GM12878 (cell line): ENCODE measurements around the gene ELOVL5.

Experiments used
- EP300 ChIP-seq, 2 experiments: fragments of 150-350 bp in 1 of 2; IDR thresholded peaks; 2 replicates each; pipeline ENCODE4 v1.6.1; 2011 to 2012; ENCODE audit warnings: low read depth in 2 of 2, low read length in 2 of 2, borderline replicate concordance in 1 of 2, improper control_type of control experiment in 1 of 2, inconsistent platforms in 1 of 2; ENCODE audit not compliant: control insufficient read depth in 1 of 2
- EZH2 ChIP-seq: IDR thresholded peaks from 2 replicates; pipeline ENCODE4 v1.6.1; 2012; ENCODE audit warnings: low read depth, mild to moderate bottlenecking, control low read depth, inconsistent platforms, low read length, borderline replicate concordance; ENCODE audit not compliant: control insufficient read depth
- MTA2 ChIP-seq: fragments of 450-650 bp; IDR thresholded peaks from 2 replicates; pipeline ENCODE4 v1.6.1; 2016; ENCODE audit warnings: low read depth, mild to moderate bottlenecking, moderate library complexity
- SRF ChIP-seq, 2 experiments: IDR thresholded peaks; 2 replicates each; pipeline ENCODE4 v1.6.1; 2011; ENCODE audit warnings: low read depth in 2 of 2, low read length in 2 of 2, mild to moderate bottlenecking in 1 of 2, moderate library complexity in 1 of 2
- TF ChIP-seq, protein P1 (sequence below): IDR thresholded peaks from 2 replicates; pipeline ENCODE4 v1.6.1; 2012; ENCODE audit warnings: low read depth, low read length, improper control_type of control experiment
- TF ChIP-seq, protein P2 (sequence below), 3 experiments: IDR thresholded peaks in 2 of 3; conservative IDR thresholded peaks in 1 of 3; 2 replicates each; pipeline ENCODE4 v1.5.1; 2011; ENCODE audit warnings: low read depth in 3 of 3, low read length in 3 of 3, mild to moderate bottlenecking in 3 of 3, control low read depth in 2 of 3, moderate library complexity in 2 of 3, inconsistent platforms in 1 of 3, mixed read lengths in 1 of 3; ENCODE audit not compliant: control insufficient read depth in 2 of 3, insufficient read depth in 1 of 3; ENCODE audit errors: extremely low read depth in 1 of 3

DNA sequence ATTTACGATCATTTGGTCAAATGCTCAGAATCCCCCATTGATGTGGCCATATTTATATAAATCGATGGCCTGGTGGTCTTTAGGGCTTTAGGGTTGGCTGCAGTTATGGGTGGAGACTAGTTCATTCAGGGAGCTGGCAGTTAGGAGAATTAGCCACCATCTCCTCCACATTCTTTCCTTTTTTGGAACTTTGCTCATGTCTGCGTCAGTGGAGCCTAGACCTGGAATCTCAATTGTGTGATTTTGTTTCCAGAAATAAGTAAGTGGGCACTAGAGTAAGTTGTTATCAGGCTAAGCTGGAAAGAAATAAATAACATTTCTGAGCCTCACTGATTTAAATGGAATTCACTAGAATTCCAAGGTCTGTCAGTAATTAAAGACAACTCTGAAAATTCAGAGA, 29.0 kb upstream of the ELOVL5 start:
- TF ChIP-seq, protein P1, sequence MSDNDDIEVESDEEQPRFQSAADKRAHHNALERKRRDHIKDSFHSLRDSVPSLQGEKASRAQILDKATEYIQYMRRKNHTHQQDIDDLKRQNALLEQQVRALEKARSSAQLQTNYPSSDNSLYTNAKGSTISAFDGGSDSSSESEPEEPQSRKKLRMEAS: no peak
- TF ChIP-seq, protein P2, sequence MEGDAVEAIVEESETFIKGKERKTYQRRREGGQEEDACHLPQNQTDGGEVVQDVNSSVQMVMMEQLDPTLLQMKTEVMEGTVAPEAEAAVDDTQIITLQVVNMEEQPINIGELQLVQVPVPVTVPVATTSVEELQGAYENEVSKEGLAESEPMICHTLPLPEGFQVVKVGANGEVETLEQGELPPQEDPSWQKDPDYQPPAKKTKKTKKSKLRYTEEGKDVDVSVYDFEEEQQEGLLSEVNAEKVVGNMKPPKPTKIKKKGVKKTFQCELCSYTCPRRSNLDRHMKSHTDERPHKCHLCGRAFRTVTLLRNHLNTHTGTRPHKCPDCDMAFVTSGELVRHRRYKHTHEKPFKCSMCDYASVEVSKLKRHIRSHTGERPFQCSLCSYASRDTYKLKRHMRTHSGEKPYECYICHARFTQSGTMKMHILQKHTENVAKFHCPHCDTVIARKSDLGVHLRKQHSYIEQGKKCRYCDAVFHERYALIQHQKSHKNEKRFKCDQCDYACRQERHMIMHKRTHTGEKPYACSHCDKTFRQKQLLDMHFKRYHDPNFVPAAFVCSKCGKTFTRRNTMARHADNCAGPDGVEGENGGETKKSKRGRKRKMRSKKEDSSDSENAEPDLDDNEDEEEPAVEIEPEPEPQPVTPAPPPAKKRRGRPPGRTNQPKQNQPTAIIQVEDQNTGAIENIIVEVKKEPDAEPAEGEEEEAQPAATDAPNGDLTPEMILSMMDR (IDR thresholded peaks at IDR 0.05 in 2 of 3, conservative IDR thresholded peaks at IDR 0.05 in 1 of 3; ENCODE audit: control insufficient read depth in 2 of 3, extremely low read depth in 1 of 3, insufficient read depth in 1 of 3, low read depth in 3 of 3, low read length in 3 of 3): no peak
- TF ChIP-seq EP300 (IDR thresholded peaks at IDR 0.05; ENCODE audit: borderline replicate concordance in 1 of 2, control insufficient read depth in 1 of 2, low read depth in 2 of 2, low read length in 2 of 2) (no peak), SRF (IDR thresholded peaks at IDR 0.05; ENCODE audit: low read depth in 2 of 2, low read length in 2 of 2) (no peak), MTA2 (no peak), EZH2 (no peak)
